Liver (tissue), 3 donors: ENCODE measurements around the gene CACHD1.

Source experiments
- EGR1 ChIP-seq, 2 donors: IDR thresholded peaks; 2 replicates each; pipeline ENCODE4 v1.6.1; 2016 to 2018; ENCODE audit warnings: antibody characterized with exemption in 2 of 2, low read depth in 2 of 2
- RAD21 ChIP-seq, 2 donors: IDR thresholded peaks; 2 replicates each; pipeline ENCODE4 v1.6.1; 2016; ENCODE audit warnings: antibody characterized with exemption in 2 of 2, mild to moderate bottlenecking in 2 of 2
- SP1 ChIP-seq: IDR thresholded peaks from 2 replicates; pipeline ENCODE4 v1.6.1; 2018; ENCODE audit warnings: antibody characterized with exemption, mild to moderate bottlenecking
- TAF1 ChIP-seq: conservative IDR thresholded peaks from 2 replicates; pipeline ENCODE4 v1.6.1; 2016; ENCODE audit warnings: antibody characterized with exemption, mild to moderate bottlenecking
- YY1 ChIP-seq: IDR thresholded peaks from 2 replicates; pipeline ENCODE4 v1.6.1; 2016; ENCODE audit warnings: antibody characterized with exemption, mild to moderate bottlenecking
- TF ChIP-seq, protein P1 (sequence below): IDR thresholded peaks from 2 replicates; pipeline ENCODE4 v1.6.1; 2016; ENCODE audit warnings: antibody characterized with exemption
- TF ChIP-seq, protein P2 (sequence below): fragments of 150-350 bp; IDR thresholded peaks from 2 replicates; pipeline ENCODE4 v1.5.1; 2017; ENCODE audit warnings: improper control_type of control experiment, low read depth, low read length; ENCODE audit not compliant: missing input control
- TF ChIP-seq, protein P3 (sequence below): IDR thresholded peaks from 2 replicates; pipeline ENCODE4 v1.6.1; 2016; ENCODE audit warnings: antibody characterized with exemption, mild to moderate bottlenecking
- TF ChIP-seq, protein P4 (sequence below): IDR thresholded peaks from 2 replicates; pipeline ENCODE4 v1.6.1; 2016; ENCODE audit warnings: antibody characterized with exemption
- donor health status: healthy.
- donor health status: healthy.

DNA sequence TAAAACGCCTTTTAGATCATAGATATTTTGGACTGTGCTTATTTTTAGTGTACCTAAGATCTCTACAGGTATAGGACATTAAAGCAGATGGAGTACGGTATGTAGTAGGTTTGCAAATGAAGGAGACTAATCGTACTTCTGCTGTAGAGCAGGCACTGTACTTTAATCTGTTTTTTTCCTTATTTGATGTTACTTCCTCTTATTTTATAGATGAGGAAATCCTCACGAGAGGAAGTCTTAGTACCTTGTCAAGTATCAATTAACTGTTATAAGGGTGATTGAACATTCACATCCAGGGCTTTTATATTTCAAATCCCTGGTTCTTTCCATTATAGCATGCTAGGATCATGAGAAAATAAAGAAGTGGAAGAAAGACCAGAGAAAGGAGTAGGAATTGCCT lies 41.1 kb downstream of the CACHD1 start:
- TF ChIP-seq, protein P1, sequence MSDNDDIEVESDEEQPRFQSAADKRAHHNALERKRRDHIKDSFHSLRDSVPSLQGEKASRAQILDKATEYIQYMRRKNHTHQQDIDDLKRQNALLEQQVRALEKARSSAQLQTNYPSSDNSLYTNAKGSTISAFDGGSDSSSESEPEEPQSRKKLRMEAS, result no peak
- TF ChIP-seq, protein P2, sequence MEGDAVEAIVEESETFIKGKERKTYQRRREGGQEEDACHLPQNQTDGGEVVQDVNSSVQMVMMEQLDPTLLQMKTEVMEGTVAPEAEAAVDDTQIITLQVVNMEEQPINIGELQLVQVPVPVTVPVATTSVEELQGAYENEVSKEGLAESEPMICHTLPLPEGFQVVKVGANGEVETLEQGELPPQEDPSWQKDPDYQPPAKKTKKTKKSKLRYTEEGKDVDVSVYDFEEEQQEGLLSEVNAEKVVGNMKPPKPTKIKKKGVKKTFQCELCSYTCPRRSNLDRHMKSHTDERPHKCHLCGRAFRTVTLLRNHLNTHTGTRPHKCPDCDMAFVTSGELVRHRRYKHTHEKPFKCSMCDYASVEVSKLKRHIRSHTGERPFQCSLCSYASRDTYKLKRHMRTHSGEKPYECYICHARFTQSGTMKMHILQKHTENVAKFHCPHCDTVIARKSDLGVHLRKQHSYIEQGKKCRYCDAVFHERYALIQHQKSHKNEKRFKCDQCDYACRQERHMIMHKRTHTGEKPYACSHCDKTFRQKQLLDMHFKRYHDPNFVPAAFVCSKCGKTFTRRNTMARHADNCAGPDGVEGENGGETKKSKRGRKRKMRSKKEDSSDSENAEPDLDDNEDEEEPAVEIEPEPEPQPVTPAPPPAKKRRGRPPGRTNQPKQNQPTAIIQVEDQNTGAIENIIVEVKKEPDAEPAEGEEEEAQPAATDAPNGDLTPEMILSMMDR, result no peak
- TF ChIP-seq, protein P3, sequence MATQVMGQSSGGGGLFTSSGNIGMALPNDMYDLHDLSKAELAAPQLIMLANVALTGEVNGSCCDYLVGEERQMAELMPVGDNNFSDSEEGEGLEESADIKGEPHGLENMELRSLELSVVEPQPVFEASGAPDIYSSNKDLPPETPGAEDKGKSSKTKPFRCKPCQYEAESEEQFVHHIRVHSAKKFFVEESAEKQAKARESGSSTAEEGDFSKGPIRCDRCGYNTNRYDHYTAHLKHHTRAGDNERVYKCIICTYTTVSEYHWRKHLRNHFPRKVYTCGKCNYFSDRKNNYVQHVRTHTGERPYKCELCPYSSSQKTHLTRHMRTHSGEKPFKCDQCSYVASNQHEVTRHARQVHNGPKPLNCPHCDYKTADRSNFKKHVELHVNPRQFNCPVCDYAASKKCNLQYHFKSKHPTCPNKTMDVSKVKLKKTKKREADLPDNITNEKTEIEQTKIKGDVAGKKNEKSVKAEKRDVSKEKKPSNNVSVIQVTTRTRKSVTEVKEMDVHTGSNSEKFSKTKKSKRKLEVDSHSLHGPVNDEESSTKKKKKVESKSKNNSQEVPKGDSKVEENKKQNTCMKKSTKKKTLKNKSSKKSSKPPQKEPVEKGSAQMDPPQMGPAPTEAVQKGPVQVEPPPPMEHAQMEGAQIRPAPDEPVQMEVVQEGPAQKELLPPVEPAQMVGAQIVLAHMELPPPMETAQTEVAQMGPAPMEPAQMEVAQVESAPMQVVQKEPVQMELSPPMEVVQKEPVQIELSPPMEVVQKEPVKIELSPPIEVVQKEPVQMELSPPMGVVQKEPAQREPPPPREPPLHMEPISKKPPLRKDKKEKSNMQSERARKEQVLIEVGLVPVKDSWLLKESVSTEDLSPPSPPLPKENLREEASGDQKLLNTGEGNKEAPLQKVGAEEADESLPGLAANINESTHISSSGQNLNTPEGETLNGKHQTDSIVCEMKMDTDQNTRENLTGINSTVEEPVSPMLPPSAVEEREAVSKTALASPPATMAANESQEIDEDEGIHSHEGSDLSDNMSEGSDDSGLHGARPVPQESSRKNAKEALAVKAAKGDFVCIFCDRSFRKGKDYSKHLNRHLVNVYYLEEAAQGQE, result no peak
- TF ChIP-seq SP1, result no peak
- TF ChIP-seq YY1, result no peak
- TF ChIP-seq RAD21 (IDR thresholded peaks at IDR 0.05), result no peak
- TF ChIP-seq, protein P4, sequence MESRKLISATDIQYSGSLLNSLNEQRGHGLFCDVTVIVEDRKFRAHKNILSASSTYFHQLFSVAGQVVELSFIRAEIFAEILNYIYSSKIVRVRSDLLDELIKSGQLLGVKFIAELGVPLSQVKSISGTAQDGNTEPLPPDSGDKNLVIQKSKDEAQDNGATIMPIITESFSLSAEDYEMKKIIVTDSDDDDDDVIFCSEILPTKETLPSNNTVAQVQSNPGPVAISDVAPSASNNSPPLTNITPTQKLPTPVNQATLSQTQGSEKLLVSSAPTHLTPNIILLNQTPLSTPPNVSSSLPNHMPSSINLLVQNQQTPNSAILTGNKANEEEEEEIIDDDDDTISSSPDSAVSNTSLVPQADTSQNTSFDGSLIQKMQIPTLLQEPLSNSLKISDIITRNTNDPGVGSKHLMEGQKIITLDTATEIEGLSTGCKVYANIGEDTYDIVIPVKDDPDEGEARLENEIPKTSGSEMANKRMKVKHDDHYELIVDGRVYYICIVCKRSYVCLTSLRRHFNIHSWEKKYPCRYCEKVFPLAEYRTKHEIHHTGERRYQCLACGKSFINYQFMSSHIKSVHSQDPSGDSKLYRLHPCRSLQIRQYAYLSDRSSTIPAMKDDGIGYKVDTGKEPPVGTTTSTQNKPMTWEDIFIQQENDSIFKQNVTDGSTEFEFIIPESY, result no peak
- no peak for TF ChIP-seq TAF1
- no peak for TF ChIP-seq EGR1 (IDR thresholded peaks at IDR 0.05; ENCODE audit: low read depth in 2 of 2)
